Nephron (organoid): ENCODE measurements around the gene RHOU.
A peak's percentile ranks its signal among the peaks of the same experiment; 100 is the strongest.

Experiments
- H3K27ac Mint-ChIP-seq, 3 experiments: 2 replicates each; pipeline ENCODE4 v1.8.0; 2020; ENCODE audit warnings: mixed read lengths in 3 of 3, mild to moderate bottlenecking in 2 of 3, moderate library complexity in 1 of 3
- H3K27me3 Mint-ChIP-seq: 2 replicates; pipeline ENCODE4 v1.8.0; 2021; ENCODE audit warnings: low read depth, mild to moderate bottlenecking, moderate library complexity, mixed read lengths
- H3K36me3 Mint-ChIP-seq: 2 replicates; pipeline ENCODE4 v1.8.0; 2020; ENCODE audit warnings: low read depth, mixed read lengths
- H3K4me1 Mint-ChIP-seq: 2 replicates; pipeline ENCODE4 v1.8.0; 2020; ENCODE audit warnings: mixed read lengths
- H3K4me3 Mint-ChIP-seq, 3 experiments: 2 replicates each; pipeline ENCODE4 v1.8.0; 2020; ENCODE audit warnings: mild to moderate bottlenecking in 3 of 3, mixed read lengths in 3 of 3, moderate library complexity in 2 of 3
- H3K9me3 Mint-ChIP-seq: 2 replicates; pipeline ENCODE4 v1.8.0; 2020; ENCODE audit warnings: mixed read lengths
- CTCF ChIP-seq, 3 experiments: fragments of 200-600 bp; sonication (generic); IDR thresholded peaks; one replicate each; pipeline ENCODE4 v1.5.0; 2021; ENCODE audit warnings: antibody characterized with exemption in 3 of 3; ENCODE audit not compliant: unreplicated experiment in 3 of 3

Gene RHOU

GRCh38 chr1:228739826-228740225, 4.5 kb downstream of the RHOU start:
- Mint-ChIP-seq H3K9me3 (no peaks in the 10 kb centered on the region), H3K36me3 (peaks cover 59% of the 10 kb centered on the region), H3K27me3 (peaks cover 4% of the 10 kb centered on the region), H3K4me1 (peaks cover 43% of the 10 kb centered on the region), H3K27ac (peak overlapping the region in 2 of 3 experiments; percentile 5 to 49), H3K4me3 (peak overlapping the region in 1 of 3 experiments; percentile 11)
- no peak for TF ChIP-seq CTCF (IDR thresholded peaks at IDR 0.05; ENCODE audit: unreplicated experiment in 3 of 3)

DNA sequence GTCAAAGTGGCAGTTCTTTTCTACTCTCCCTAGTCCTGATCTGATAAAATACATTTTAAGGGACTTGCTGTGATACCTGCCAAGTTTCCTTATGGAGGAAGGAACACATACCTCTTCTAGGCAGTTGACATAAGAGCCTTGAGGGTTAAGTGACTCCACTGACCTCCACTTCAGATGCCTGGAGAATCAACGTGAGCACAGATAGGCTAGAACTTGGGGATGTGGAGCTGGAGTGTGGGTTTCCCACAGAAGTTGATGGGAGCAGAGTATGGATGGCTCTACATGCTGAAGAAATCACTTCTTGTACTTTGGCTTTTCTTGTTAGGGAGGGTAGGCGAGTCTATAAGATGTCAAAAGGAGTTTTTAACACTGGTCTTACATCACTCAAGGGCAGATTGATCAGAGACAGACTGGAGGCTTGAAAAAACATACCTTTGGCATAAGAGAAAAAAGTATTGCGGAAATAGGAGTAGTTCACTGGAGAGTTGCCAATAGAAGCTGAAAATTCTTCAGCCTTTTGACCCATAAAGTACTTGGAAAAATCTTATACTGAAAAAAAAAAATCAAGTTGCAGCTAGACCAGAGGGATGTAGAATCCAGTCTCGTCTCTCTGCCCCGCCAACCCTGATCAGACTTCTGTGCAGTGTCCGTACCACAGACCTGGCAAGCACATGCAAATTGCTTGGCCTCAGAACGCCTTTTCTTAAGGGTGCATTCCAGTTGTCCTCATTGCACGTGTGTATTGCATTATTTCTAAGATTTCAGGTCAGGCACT, 5.5 kb downstream of the RHOU start:
- H3K36me3 Mint-ChIP-seq = peaks cover 62% of the 10 kb centered on the region
- H3K27me3 Mint-ChIP-seq = peaks cover 4% of the 10 kb centered on the region
- peaks cover 43% of the 10 kb centered on the region for H3K4me1 Mint-ChIP-seq
- no peak for TF ChIP-seq CTCF (IDR thresholded peaks at IDR 0.05; ENCODE audit: unreplicated experiment in 3 of 3)
- peak overlapping the region; percentile 3 to 24 (median 18) for H3K4me3 Mint-ChIP-seq
- peak overlapping the region; percentile 21 to 29 (median 23) for H3K27ac Mint-ChIP-seq
- H3K9me3 Mint-ChIP-seq = no peaks in the 10 kb centered on the region

DNA sequence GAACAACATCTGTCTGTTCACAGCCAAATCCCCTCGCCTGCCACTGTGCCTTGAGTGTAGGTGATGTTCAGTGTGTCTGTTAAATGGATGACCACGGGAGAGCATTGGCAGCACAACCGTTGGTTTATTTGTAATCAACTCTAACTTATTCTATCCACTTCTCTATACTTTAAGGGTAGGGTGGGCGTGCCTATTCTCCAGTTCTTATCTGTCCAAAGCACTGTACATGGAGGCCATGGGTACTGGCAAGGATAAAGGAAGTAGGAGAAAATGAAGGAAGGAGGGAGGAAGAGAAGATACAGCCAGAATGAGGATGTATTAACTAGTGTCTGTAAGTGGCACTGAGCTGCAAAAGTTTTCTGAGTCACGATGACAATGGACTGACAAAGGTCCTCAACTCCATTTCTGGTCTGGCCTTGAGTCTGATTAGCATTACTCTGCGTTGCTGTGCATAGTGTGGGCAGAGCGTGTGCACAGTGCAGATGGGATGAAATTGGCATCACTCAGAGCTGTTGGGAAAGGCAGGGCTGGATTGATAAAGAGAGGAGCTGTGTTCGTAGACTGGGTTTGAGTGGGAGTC, 7.1 kb downstream of the RHOU start:
- H3K27me3 Mint-ChIP-seq = peaks cover 4% of the 10 kb centered on the region
- peaks cover 69% of the 10 kb centered on the region for H3K36me3 Mint-ChIP-seq

GRCh38 chr1:228743405-228743804, 8.1 kb downstream of the RHOU start:
- Mint-ChIP-seq H3K36me3 (peaks cover 62% of the 10 kb centered on the region), H3K27ac (no peak overlapping the region), H3K4me3 (no peak overlapping the region), H3K27me3 (peaks cover 6% of the 10 kb centered on the region), H3K9me3 (no peaks in the 10 kb centered on the region), H3K4me1 (peaks cover 21% of the 10 kb centered on the region)
- no peak for TF ChIP-seq CTCF (IDR thresholded peaks at IDR 0.05; ENCODE audit: unreplicated experiment in 3 of 3)

More for the DNA sequence above, 7.1 kb downstream of the RHOU start:
- no peak overlapping the region for H3K4me3 Mint-ChIP-seq
- H3K9me3 Mint-ChIP-seq = no peaks in the 10 kb centered on the region
- no peak overlapping the region for H3K27ac Mint-ChIP-seq
- TF ChIP-seq CTCF (IDR thresholded peaks at IDR 0.05; ENCODE audit: unreplicated experiment in 3 of 3) = no peak
- H3K4me1 Mint-ChIP-seq = peaks cover 31% of the 10 kb centered on the region

DNA sequence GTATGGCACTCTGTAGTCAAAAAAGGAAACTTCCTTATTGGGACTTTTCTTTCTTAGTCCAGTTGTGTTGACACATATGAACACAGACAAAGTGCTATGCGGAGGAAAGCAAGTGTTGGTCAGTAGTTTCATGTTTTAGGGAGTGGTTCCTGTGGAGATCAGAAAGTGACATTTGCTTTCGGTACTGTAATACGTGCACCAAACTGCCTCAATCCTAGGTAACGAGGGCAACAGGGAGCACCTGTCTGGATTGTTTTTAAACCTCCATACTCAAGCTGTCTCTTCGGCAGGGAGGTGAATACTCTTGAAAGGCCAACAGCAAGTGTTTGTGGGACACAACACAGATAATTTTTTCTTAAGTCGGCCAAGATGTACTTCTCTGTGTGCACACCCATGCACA, 9.1 kb downstream of the RHOU start:
- Mint-ChIP-seq H3K4me3 (no peak overlapping the region), H3K4me1 (peaks cover 17% of the 10 kb centered on the region), H3K27me3 (peaks cover 7% of the 10 kb centered on the region), H3K36me3 (peaks cover 58% of the 10 kb centered on the region), H3K27ac (no peak overlapping the region), H3K9me3 (no peaks in the 10 kb centered on the region)
- TF ChIP-seq CTCF (IDR thresholded peaks at IDR 0.05; ENCODE audit: unreplicated experiment in 3 of 3) = no peak
